ENCODE measurements around the gene EDIL3. TPM values are rescaled to one million over a fixed set of nuclear protein-coding genes. Genes with fewer than 3 reads are reported as not detected.

EDIL3 gene
- polyA plus RNA-seq, 1 donor (not counting 4 experiments of a cell fraction or from before 2014, with no cell fraction given) = 0.34 TPM

DNA sequence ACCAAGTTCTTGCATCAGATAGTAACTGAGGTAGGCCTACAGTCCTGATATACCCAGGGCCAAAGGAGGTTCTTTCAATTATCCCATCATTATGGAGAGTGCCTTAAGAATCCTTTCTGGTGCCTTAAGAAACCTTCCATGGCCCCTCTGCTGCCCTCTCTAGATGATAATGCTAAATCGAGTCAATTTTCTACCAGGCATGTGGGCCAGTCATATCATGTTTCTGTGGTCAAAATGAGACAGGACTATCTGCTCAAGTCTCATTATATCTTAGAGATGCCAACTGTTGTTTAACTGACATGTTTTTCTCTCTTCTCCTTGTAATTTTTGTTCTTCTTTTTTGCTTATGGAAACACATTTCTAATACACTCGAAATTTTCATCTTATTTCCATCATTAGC is 127.6 kb downstream of the EDIL3 start:
- H2AFZ ChIP-seq (ENCODE audit: control insufficient read depth, low read length) = no peak overlapping the region
- H3K4me1 ChIP-seq (ENCODE audit: control insufficient read depth, extremely low read depth, insufficient read depth, low read length) = no peaks in the 10 kb centered on the region
- FAIRE-seq (no peak), DNase-seq (ENCODE audit: low read depth, low spot score) (no peak)
- no peak overlapping the region for H3K4me2 ChIP-seq (ENCODE audit: control insufficient read depth, extremely low read depth, insufficient read depth, low read depth, low read length)
- no peaks in the 10 kb centered on the region for H3K79me2 ChIP-seq (ENCODE audit: control insufficient read depth, insufficient read depth, low read length)
- no peaks in the 10 kb centered on the region for H4K20me1 ChIP-seq (ENCODE audit: control insufficient read depth, extremely low read depth, insufficient read depth, low read length)
- dilution Hi-C loops (cut with MboI; ENCODE audit: extremely low pct_ligation_motif_present, low sequenced_read_pairs) = no loop called here
- no peak overlapping the region for H3K27ac ChIP-seq (ENCODE audit: control insufficient read depth, insufficient read depth, low read length)
- no peaks in the 10 kb centered on the region for H3K27me3 ChIP-seq (ENCODE audit: control insufficient read depth, extremely low read depth, insufficient read depth, low read length)
- H3K9me1 ChIP-seq (ENCODE audit: control insufficient read depth, extremely low read depth, insufficient read depth, low read length) = no peaks in the 10 kb centered on the region
- no peak overlapping the region for H3K9ac ChIP-seq (ENCODE audit: control insufficient read depth, extremely low read depth, insufficient read depth, low read length)
- TF ChIP-seq EZH2 (IDR thresholded peaks at IDR 0.05; ENCODE audit: low read length) = no peak
- TF ChIP-seq, protein P1, sequence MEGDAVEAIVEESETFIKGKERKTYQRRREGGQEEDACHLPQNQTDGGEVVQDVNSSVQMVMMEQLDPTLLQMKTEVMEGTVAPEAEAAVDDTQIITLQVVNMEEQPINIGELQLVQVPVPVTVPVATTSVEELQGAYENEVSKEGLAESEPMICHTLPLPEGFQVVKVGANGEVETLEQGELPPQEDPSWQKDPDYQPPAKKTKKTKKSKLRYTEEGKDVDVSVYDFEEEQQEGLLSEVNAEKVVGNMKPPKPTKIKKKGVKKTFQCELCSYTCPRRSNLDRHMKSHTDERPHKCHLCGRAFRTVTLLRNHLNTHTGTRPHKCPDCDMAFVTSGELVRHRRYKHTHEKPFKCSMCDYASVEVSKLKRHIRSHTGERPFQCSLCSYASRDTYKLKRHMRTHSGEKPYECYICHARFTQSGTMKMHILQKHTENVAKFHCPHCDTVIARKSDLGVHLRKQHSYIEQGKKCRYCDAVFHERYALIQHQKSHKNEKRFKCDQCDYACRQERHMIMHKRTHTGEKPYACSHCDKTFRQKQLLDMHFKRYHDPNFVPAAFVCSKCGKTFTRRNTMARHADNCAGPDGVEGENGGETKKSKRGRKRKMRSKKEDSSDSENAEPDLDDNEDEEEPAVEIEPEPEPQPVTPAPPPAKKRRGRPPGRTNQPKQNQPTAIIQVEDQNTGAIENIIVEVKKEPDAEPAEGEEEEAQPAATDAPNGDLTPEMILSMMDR (optimal IDR thresholded peaks at IDR 0.05 in 1 of 3, IDR thresholded peaks at IDR 0.05 in 1 of 3, conservative IDR thresholded peaks at IDR 0.05 in 1 of 3; ENCODE audit: extremely low read depth in 1 of 3, insufficient read depth in 2 of 3, low read length in 3 of 3) = no peak
- H3K9me3 ChIP-seq (ENCODE audit: control insufficient read depth, low read depth, low read length) = no peaks in the 10 kb centered on the region
- no peak overlapping the region for H3K4me3 ChIP-seq (ENCODE audit: control insufficient read depth in 2 of 3, extremely low read depth in 1 of 3, insufficient read depth in 2 of 3, low read depth in 1 of 3, low read length in 3 of 3)
- H3K36me3 ChIP-seq (ENCODE audit: control insufficient read depth in 2 of 2, extremely low read depth in 1 of 2, insufficient read depth in 2 of 2, low read length in 2 of 2) = no peaks in the 10 kb centered on the region

DNA sequence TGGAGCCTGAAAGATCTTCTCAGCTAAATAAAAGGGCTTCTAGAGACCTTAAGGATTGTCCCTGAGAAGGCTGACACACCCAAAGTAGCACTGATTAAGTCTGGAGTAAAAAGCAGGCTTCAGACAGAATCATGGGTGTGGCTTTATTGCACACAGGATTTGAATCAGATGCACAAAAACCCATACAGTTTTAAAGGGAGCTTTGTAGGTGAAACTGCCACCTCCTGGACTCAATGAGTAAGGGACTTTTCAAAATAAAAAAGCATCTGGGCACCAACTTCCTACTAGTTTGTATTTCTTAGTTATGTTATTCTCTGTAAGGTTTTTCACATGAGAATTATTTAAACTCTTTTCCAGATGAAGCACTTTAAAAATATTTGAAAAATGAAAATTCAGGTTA is 129.4 kb downstream of the EDIL3 start:
- Histone ChIP-seq H3K9me1 (ENCODE audit: control insufficient read depth, extremely low read depth, insufficient read depth, low read length) (no peaks in the 10 kb centered on the region), H3K9ac (ENCODE audit: control insufficient read depth, extremely low read depth, insufficient read depth, low read length) (no peak overlapping the region), H4K20me1 (ENCODE audit: control insufficient read depth, extremely low read depth, insufficient read depth, low read length) (no peaks in the 10 kb centered on the region), H3K79me2 (ENCODE audit: control insufficient read depth, insufficient read depth, low read length) (no peaks in the 10 kb centered on the region), H3K36me3 (ENCODE audit: control insufficient read depth in 2 of 2, extremely low read depth in 1 of 2, insufficient read depth in 2 of 2, low read length in 2 of 2) (no peaks in the 10 kb centered on the region), H3K27ac (ENCODE audit: control insufficient read depth, insufficient read depth, low read length) (no peak overlapping the region), H3K4me1 (ENCODE audit: control insufficient read depth, extremely low read depth, insufficient read depth, low read length) (no peaks in the 10 kb centered on the region), H3K4me2 (ENCODE audit: control insufficient read depth, extremely low read depth, insufficient read depth, low read depth, low read length) (no peak overlapping the region), H2AFZ (ENCODE audit: control insufficient read depth, low read length) (no peak overlapping the region), H3K4me3 (ENCODE audit: control insufficient read depth in 2 of 3, extremely low read depth in 1 of 3, insufficient read depth in 2 of 3, low read depth in 1 of 3, low read length in 3 of 3) (no peak overlapping the region), H3K27me3 (ENCODE audit: control insufficient read depth, extremely low read depth, insufficient read depth, low read length) (no peaks in the 10 kb centered on the region), H3K9me3 (ENCODE audit: control insufficient read depth, low read depth, low read length) (no peaks in the 10 kb centered on the region)
- DNase-seq (ENCODE audit: low read depth, low spot score) = no peak
- dilution Hi-C loops (cut with MboI; ENCODE audit: extremely low pct_ligation_motif_present, low sequenced_read_pairs) = no loop called here
- TF ChIP-seq EZH2 (IDR thresholded peaks at IDR 0.05; ENCODE audit: low read length) = no peak
- TF ChIP-seq, protein P1 (optimal IDR thresholded peaks at IDR 0.05 in 1 of 3, IDR thresholded peaks at IDR 0.05 in 1 of 3, conservative IDR thresholded peaks at IDR 0.05 in 1 of 3; ENCODE audit: extremely low read depth in 1 of 3, insufficient read depth in 2 of 3, low read length in 3 of 3) = peak in 2 of 3 experiments; percentile 15 to 37
- FAIRE-seq = peak; percentile 59

All from keratinocyte (primary cell).